ENCODE results near the gene OR10P1. TPM values are rescaled to one million over a fixed set of nuclear protein-coding genes. Genes with fewer than 3 reads are reported as not detected.

OR10P1 gene
- total RNA-seq, 1 donor from 2014 or later: not detected

- Mint-ChIP-seq H3K9me3 (no peaks in the 10 kb centered on the region), H3K27me3 (peaks cover 15% of the 10 kb centered on the region), H3K27ac (no peak overlapping the region), H3K4me3 (no peak overlapping the region), H3K4me1 (ENCODE audit: unreplicated experiment) (no peaks in the 10 kb centered on the region), H3K36me3 (no peaks in the 10 kb centered on the region)
- DNase-seq (ENCODE audit: extremely low spot score, unreplicated experiment): no peak
- TF ChIP-seq, protein P1, sequence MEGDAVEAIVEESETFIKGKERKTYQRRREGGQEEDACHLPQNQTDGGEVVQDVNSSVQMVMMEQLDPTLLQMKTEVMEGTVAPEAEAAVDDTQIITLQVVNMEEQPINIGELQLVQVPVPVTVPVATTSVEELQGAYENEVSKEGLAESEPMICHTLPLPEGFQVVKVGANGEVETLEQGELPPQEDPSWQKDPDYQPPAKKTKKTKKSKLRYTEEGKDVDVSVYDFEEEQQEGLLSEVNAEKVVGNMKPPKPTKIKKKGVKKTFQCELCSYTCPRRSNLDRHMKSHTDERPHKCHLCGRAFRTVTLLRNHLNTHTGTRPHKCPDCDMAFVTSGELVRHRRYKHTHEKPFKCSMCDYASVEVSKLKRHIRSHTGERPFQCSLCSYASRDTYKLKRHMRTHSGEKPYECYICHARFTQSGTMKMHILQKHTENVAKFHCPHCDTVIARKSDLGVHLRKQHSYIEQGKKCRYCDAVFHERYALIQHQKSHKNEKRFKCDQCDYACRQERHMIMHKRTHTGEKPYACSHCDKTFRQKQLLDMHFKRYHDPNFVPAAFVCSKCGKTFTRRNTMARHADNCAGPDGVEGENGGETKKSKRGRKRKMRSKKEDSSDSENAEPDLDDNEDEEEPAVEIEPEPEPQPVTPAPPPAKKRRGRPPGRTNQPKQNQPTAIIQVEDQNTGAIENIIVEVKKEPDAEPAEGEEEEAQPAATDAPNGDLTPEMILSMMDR (conservative IDR thresholded peaks at IDR 0.05): no peak
Observed at GRCh38 chr12:55671746-55672145, 35.1 kb downstream of the OR10P1 start.

- H3K4me3 Mint-ChIP-seq: no peak overlapping the region
- no peaks in the 10 kb centered on the region for H3K4me1 Mint-ChIP-seq (ENCODE audit: unreplicated experiment)
- peaks cover 15% of the 10 kb centered on the region for H3K27me3 Mint-ChIP-seq
- H3K9me3 Mint-ChIP-seq: no peaks in the 10 kb centered on the region
- TF ChIP-seq, protein P1 (conservative IDR thresholded peaks at IDR 0.05): no peak
- H3K36me3 Mint-ChIP-seq: no peaks in the 10 kb centered on the region
- no peak overlapping the region for H3K27ac Mint-ChIP-seq
- DNase-seq (ENCODE audit: extremely low spot score, unreplicated experiment): no peak
Observed at GRCh38 chr12:55673638-55674037, 36.9 kb downstream of the OR10P1 start.

DNA sequence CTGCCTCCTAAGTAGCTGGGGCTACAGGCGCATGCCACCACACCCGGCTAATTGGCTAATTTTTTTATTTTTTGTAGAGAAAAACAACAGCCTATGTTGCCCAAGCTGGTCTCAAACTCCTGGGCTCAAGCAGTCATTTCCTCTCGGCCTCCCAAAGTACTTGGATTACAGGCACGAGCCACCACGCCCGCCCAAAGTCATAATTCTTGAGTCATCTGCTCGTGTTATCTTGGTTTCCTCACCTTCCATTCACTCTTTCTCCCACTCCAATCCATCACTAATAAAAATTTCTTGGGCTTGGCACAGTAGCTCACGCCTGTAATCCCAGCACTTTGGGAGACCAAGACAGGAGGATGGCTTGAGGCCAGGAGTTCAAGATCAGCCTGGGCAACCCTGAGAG is 39.0 kb downstream of the OR10P1 start:
- H3K36me3 Mint-ChIP-seq: no peaks in the 10 kb centered on the region
- no peaks in the 10 kb centered on the region for H3K4me1 Mint-ChIP-seq (ENCODE audit: unreplicated experiment)
- H3K27me3 Mint-ChIP-seq: peaks cover 28% of the 10 kb centered on the region
- H3K27ac Mint-ChIP-seq: no peak overlapping the region
- H3K9me3 Mint-ChIP-seq: no peaks in the 10 kb centered on the region
- H3K4me3 Mint-ChIP-seq: no peak overlapping the region
- DNase-seq (ENCODE audit: extremely low spot score, unreplicated experiment): no peak
- TF ChIP-seq, protein P1 (conservative IDR thresholded peaks at IDR 0.05): no peak

GRCh38 chr12:55676707-55677106 is 40.0 kb downstream of the OR10P1 start:
- H3K9me3 Mint-ChIP-seq: no peaks in the 10 kb centered on the region
- H3K27ac Mint-ChIP-seq: no peak overlapping the region
- TF ChIP-seq, protein P1 (conservative IDR thresholded peaks at IDR 0.05): no peak
- no peak overlapping the region for H3K4me3 Mint-ChIP-seq
- DNase-seq (ENCODE audit: extremely low spot score, unreplicated experiment): no peak
- no peaks in the 10 kb centered on the region for H3K36me3 Mint-ChIP-seq
- H3K27me3 Mint-ChIP-seq: peaks cover 39% of the 10 kb centered on the region
- peaks cover 8% of the 10 kb centered on the region for H3K4me1 Mint-ChIP-seq (ENCODE audit: unreplicated experiment)

DNA sequence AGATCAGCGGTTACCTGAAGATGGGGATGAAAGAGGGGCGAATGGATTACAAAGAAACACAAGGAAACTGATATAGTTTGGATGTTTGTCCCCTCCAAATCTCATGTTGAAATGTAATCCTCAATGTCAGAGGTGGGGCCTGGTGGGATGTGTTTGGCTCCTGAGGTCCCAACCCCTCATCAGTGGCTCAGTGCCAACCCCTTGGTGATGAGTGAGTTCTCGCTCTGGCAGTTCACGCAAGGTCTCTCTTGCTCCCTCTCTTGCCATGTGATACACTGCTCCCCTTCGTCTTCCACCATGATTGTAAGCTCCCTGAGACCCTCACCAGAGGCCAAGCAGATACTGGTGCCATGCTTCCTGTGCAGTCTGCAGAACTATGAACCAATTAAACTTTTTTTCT is 43.0 kb downstream of the OR10P1 start:
- Mint-ChIP-seq H3K27me3 (peaks cover 45% of the 10 kb centered on the region), H3K36me3 (no peaks in the 10 kb centered on the region), H3K4me3 (no peak overlapping the region), H3K4me1 (ENCODE audit: unreplicated experiment) (peaks cover 9% of the 10 kb centered on the region), H3K27ac (no peak overlapping the region), H3K9me3 (no peaks in the 10 kb centered on the region)
- TF ChIP-seq, protein P1 (conservative IDR thresholded peaks at IDR 0.05): no peak
- no peak for DNase-seq (ENCODE audit: extremely low spot score, unreplicated experiment)

Measured in type B pancreatic cell (in vitro differentiated cells).